HG03066 (cell line): ENCODE measurements around the gene KCNJ15.
"Not testable (repeated sequence)": the region's sequence is repeated elsewhere in the genome, so short reads cannot be mapped to it uniquely, and the experiment has no call there.

Experiments used
- ATAC-seq: cut with Tn5 transposase; IDR thresholded peaks from one replicate; pipeline ENCODE4 v1.9.1; 2021; ENCODE audit warnings: low read depth; ENCODE audit not compliant: unreplicated experiment

Gene KCNJ15

DNA sequence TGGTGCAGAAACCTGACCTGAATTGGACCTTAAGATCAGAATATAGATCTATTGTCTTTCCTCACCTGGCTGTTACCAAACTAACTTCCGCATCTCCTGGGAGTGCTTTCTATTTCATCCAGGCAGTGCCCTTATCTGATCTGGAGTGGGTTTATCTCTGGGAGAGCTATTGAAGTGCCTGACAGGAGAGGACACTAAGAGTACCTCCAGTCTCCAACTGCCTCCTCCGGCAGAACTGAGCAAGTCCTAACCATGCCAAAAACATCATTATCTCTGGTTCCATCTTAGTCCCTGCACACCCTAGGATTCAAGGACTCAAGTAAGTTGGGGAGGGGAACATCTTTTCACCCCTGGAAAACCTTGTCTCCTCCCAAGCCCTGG lies 12.4 kb upstream of the KCNJ15 start:
- no peak for ATAC-seq

DNA sequence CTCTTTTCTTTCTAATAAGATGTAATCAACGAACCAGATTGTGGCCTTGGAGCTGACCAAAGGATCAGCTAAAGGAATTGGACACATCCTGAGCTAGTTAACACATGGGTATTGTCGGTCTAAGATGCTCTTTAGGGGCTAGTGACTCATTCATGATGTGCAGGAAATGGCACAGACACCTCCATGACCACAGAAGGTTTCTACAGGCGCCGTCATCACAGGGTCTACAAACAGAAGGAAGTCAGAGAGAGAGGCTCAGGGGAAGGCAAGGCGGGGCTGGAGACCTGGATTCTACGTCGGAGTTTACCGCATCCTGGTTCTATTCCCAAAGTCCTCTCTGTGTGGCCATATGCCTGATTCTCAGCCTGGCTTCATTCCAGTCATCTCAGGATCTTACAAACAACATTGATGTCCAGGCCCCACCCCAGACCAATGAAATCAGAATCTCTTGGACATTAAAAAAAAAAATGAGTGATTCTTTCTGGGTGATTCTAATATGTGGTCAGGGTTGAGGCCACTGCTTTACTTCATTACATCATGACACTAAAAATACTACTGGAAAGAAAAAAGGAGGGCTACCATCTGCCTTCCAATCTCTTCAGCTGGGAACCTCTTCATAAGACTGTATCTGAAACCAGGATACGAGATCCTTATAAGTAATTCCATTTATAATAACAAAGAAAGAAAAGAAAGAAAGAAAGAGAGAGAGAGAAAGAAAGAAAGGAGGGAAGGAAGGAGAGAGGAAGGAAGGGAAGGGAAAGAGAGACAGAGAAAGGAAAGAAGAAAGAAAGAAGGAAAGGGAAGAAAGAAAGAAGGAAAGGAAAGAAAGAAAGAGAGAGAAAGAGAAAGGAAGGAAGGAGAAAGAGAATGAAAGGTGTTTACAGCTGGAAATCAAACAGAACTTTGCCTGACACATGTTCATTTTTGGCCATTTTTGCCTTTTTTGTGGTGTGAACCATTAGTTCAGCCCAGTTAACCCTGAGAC lies 11.6 kb upstream of the KCNJ15 start:
- ATAC-seq = peak; percentile 77

DNA sequence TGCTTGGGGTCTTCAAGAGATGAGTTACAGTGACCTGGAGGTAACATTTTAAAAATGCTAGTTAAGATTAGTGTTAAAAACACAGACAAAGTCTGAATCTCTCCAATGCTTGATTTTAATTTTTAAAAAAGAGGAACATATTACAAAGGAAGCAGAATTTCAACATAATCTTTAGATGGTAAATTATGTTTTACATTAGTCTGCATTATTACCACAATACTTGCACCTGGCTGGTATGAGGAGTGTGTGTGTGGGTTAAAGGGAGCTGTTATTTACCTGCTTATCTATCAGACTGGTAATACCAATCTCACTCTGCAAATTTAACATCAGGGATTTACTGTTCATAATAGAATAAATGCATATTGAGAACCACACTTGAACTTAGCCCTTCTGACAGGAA lies 10.3 kb upstream of the KCNJ15 start:
- ATAC-seq = no peak

DNA sequence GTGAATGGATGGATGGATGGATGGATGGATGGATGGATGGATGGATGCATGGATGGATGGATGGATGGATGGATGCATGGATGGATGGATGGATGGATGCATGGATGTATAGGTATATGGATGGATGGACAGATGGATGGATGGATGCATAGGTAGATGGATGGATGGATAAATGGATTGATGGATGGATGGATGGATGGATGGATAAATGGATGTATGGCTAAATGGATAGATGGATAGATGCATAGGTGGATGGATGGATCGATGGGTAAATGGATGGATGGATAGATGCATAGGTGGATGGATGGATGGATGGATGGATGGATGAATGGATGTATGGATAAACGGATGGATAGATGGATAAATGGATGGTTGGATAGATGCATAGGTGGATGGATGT lies 9.7 kb upstream of the KCNJ15 start:
- ATAC-seq = not testable (repeated sequence)

DNA sequence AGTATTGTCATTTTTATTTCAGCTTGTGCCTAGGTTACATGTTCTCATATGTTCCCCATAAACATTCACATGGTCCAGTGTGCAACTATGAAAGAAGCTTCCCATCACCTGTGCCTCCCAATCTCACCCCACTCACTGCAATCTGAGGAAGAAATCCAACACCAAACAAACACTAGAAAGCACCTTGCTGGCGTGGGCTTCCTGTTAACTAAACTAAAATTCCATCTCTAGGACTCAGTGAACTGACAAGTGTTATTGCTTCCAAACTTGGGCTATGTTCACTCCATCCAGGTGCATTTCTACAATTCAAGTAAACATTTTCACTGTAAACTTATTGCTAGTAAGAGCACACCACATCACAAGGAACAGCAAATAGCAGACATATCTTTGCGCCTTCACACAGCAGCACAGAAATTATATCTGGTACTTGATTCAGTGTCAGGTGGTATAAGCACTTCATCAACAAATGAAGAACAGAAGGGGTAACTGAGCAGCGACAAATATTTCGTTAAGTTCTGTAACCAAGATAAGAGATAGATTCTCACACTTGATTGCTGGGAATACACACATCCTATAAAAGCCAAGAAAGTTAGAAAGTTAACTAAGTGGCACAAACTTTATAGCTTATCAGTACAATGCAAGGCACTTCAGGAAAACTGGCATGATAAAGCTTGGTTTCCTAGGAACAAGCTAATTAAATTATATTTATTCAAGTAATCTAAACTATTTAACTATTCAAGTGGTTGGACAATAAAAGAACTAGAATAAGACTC lies 8.9 kb upstream of the KCNJ15 start:
- no peak for ATAC-seq

DNA sequence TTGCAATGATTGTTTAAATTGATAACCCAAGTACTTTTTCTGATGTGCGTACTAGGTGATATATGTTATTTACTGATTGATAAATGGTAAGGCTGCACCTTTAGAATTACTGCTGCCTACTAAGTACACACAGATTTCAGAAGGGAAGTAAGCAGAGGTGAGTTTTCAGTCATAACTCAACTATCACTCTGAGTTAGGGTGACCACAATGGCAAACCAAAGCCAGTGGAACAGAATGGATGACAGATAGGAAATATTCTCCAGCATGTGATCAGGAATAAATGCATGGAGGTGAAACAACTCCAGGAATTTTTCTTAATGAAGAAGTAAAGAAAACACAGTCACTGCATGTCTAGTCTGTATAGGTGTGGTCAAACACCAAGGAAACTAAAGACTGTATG lies 7.5 kb upstream of the KCNJ15 start:
- ATAC-seq = peak; percentile 73

DNA sequence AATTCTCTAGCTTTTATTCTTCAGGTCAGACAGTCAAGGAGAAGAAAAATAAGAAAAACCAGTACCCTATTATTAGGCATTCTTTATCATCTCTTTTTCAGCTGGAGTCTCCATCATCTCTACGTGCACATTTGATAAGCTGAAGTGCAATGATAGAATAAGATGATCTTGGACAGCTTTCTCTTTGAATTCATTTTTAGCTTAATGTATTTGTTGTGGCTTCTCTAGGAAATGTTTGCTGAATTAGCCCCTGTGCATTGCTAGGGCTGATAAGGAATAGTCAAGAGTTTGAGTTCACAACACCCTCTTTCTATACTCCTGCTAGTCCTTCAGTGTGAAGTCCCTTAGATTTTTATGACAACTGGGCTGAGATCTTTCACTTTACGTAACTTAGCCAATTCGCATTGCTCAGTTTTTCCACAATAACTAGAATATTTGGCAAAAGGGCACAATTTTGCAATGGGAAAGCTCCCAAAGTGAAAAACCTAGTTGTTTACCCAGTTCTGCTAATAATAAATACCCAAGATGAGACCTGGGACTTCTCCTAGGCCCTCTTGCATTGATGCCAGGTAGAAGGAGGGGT lies 7.0 kb upstream of the KCNJ15 start:
- ATAC-seq = no peak

DNA sequence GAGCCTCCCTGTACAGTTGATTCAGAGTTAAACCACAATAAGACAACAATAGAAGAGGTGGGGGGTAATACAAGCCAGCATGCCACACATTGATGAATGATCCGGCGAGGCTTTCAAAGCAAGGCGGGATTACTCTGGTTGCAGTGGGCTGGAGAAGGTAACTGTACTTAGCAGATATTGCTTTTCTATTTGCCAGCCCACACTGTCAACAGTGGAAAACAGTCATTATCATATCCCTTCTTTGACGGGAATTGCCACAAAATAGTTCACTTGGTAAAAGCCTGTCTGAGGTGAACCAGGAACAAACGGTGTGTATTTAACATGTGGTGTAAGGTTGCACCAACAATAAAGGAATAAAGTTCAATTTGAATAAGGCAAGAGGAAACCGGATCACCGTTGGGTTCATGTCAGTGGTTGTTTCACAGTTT lies 5.8 kb upstream of the KCNJ15 start:
- ATAC-seq = no peak

DNA sequence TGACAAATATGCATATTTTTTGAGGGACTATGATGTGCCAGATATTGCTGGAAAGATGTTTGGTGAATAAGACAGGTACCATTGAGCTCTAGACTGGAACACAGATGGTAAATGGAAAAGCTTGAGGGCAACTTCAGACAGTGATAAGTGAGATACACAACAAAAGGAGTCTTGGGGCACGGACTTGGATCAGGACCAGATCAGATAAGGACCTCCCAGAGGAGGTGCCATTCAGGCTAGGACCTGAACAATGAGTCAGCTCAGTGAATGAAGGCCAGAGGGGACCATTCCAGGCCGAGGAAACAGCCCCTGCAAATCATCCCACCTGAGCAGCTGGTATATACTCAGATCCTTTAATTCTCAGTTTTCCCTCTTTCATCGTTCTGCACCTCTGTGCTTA lies 1.8 kb upstream of the KCNJ15 start:
- ATAC-seq = no peak

DNA sequence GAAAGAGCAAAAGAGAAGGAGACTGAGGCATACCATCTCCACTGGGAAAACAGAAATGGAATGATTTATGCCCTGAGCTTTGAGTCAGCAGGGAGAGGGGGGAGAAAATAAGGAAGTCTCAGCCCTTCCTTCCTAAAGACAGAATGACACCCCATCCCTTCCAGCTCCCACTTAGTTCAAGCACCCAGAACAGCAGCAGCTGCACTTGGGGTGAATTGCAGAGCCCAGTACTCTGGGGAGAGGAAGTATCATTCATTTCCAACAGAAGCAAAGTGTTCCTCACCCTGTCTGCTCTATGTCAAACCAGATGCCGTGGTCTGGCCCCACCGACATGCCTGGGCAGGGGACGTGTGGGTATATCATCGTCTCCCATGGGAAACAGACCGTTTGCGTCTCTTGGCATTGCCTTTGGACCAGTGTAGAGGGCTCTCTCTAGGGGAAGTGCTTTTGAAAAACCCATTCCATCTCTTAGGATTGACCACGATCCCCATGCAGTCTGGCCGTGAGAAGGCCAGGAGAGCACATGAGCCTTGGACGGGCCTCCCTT lies 1.1 kb upstream of the KCNJ15 start:
- ATAC-seq = no peak

DNA sequence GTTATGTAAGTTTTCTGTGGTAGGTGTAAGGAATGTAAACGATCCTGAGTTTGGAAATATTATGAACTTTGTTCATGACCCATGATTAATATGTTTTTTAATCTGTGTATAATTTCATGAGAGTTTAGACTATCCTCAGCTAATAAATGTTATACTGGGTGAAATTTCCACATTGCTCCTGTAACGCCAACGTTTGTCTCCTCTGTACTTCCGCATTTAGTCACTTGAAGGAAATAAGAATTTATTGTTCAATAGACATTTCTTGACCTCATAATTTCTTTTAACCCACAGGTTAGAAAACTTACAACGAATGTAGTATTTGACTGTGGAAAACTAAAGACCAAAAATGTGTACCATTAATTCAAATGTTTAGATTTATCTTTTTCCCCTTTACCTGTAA lies 876 bp downstream of the KCNJ15 start:
- no peak for ATAC-seq

DNA sequence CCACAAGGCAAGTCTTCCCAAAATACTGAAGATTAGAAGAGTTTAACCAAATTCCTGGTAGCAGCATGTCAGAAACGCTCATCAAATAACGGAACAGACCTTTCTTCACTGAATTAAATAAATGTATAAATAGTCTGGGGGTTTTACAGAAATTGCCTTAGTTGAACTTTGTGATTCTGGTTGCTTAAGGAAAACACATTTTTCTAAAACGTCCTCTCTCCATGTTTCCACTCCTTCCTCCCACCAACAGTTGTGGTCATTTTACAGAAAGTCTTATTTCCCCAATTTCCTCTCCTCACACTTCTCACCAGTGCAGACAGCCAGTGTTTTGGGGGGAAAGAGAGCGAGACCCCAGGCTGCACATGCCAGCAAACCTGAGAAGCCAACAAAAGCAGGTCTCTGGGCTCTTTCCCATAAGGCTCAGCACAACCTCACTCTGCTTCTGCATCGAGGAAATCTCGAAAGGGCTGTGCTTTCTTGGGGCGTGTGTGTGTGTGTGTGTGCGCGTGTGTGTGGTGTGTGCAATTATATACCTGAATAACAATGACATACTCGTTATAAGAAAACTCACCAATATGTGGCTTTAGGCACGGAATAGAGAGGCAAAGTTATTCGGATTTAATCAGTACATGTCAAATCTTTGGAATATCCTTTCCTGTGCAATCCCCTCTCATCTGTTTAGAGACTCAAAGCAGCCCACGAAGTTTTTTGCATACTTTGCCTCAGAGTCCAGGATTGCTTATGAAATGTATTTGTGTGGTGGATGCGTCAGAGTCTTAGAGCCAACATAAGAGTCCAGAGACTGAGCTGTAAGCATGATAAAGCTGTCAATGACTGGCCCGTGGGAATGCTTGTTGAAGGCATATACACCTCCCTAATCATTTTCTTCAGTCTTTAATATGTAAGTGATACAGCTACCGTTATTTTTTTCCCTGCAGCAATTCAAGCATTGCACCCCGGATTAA lies 2.0 kb downstream of the KCNJ15 start:
- no peak for ATAC-seq

DNA sequence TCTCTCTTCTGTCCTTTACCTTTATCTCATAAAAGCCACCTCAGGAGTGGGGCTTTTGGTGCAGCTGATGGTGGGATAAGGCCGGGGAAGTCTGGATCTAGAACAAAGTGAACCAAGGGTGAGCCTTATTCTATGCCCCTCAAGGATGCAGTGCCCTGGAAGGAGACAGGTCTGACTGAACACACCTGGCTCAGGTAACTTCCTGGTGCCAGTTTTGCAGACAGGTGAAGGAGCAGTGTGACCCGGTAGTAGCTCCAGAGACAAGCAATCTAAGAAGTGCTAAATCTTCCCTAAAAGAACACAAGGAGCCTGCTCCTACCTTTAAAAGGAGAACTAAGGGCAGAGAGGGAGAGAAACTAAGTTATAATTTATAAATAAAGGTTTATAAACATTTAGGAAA lies 2.9 kb downstream of the KCNJ15 start:
- ATAC-seq = no peak

DNA sequence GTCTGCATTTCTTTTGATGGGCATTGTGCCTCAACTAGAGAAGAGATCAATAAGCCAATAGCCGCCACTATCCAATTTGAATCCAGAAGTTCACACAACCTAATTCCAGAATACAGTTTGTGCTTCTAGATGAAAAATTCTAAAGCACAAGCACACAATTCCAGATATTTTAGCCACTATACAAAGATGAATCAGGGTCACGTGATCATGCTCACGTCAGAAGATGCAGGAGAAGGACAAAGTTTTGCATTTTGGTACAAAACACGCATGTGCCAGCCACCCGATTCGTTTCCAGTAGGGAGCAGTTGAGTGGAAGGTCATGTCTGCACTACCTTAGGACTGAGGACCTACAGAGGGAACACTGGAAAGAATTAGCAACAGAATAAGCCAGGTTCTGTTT lies 3.6 kb downstream of the KCNJ15 start:
- no peak for ATAC-seq

DNA sequence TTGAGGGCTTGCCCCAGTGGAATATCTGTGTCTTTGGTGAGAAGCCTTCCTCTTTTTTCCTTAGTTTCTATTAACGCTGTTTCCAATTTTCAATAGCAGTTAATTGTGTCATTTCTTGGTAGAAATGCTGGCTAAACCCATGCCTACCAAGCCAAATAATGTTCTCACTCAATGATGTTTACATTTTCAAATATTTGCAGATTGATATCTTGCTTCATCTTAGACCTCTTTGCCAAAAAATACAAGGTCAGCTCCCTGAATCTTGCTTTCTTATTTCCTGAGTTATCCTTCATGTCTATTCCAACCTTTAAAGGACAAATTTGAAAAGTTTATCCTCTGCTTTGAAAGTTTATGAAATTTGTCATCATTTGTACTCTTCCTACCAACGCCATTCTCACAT lies 5.1 kb downstream of the KCNJ15 start:
- ATAC-seq = no peak

DNA sequence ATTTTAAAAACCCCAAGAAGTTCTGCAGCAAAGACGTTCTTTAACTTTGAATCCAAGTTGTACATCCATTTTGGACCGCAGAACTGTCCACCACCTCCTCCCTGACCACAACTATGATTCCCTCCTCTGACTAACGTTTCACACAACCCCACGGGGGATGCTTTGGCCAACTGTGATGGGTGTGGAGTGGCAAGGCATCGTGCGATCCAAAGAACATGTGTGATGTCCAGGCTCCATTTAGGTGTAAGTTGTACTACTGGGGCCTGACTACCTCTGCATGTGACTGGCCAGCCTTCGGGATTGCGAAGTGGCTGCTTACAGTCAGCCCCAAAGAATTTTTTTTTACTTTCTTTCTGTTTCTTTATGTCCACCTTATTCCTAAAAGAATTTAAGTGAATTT lies 6.7 kb downstream of the KCNJ15 start:
- no peak for ATAC-seq

DNA sequence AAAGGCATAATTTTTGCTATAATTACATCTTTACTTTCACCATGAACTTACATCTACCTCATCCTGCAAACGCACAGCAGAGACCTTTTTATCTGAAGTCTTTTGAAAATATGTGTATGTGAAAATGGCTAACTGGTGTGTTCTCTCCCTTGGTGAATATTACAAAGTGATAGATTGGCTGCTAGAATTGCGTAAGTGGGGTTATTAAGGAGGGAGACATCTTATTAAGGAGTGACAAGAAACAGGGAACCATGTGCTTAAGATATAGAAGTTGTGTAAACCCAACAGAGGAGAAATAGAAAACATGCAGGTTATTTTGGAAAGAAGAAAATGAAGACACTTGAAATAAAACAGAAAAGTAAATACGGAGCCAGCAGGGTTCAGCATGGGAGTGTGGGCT lies 7.8 kb downstream of the KCNJ15 start:
- no peak for ATAC-seq

DNA sequence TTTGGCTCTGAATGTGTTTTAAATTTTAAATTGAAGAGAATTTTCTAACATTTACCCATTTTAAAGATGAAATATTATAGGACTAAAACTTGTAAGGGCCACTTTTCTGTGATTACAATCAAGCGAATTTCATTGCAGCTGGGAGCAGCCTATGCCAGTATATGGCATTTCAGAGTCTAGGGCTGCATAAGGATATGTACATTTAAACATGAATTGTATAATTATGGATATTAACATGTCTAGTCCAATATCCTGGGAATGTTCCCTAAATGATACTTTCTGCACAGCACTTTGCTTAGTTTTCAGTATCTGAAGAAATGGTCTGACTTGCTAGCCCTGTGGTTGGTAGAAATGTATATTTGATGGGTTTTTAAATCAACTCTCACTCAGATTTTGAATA lies 8.4 kb downstream of the KCNJ15 start:
- no peak for ATAC-seq

DNA sequence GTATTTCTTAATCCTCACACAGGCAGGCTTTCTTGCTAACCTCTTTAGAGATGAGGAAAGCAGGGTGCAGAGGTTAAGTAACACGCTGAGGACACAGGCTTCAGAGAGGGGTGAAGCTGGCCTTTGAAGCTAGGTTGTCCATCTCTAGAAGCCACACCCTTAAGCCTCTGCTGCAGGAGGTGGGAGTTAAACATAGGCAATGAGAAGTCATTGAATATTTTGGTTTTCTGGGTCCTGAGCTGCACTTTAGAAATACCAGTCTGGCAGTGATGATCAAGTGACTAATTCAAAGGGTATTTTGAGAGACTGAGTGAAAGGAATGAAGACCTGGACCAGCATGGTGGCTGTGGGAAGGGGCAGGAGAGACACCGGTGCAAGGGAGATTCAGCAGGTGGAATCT lies 9.9 kb downstream of the KCNJ15 start:
- ATAC-seq = no peak

DNA sequence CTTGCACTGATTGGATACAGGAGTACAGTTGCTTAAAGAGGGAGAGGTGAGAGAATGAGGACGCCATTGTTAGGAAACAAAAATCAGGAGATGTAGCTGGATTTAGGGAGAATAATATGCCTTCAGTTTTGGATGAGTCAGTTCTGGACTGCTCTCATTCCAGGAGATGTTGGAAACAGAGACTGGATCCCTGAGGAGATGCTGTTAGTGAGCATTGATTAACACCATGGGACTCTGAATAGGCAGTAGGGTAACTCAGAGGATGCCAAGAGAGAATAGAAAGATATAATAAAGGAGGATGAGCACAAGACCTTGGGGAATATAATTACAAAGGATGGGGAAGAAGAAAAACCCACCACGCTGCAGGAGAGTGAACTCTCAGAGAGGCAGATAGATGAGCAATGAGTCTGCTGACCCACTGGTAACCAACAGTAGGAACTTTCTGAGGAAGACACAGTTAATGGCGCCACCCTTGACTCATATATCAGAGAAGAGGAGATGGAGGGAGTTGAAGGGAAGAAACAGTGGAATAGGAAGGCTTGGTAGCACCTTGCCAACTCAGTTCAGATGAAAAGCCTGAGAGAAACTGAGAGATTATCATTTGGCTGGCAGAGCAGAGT lies 10.5 kb downstream of the KCNJ15 start:
- ATAC-seq = no peak
